HG03432 (cell line): Measurements from ENCODE around the gene JPT1.
A peak's percentile ranks its signal among the peaks of the same experiment; 100 is the strongest.
"Not testable (repeated sequence)": the region's sequence is repeated elsewhere in the genome, so short reads cannot be mapped to it uniquely, and the experiment has no call there.

Experiments
- ATAC-seq: cut with Tn5 transposase; IDR thresholded peaks from one replicate; pipeline ENCODE4 v1.9.1; 2021; ENCODE audit warnings: mild to moderate bottlenecking, moderate library complexity; ENCODE audit not compliant: unreplicated experiment

JPT1 gene

DNA sequence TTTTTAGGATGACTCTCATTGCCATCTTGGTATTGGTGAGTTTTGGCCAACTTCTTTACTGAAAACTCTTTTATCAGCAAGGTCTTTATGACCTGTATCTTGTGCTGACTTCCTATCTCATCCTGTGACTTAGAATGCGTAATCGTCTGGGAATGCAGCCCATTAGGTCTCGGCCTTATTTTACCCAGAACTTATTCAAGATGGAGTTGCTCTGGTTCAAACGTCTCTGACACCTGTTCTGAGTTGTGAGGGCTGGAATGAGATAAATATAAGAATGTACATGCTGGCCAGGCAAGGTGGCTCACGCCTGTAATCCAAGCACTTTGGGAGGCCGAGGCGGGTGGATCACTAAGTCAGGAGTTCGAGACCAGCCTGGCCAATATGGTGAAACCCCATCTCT lies 4.2 kb upstream of the JPT1 start:
- ATAC-seq: not testable (repeated sequence)

DNA sequence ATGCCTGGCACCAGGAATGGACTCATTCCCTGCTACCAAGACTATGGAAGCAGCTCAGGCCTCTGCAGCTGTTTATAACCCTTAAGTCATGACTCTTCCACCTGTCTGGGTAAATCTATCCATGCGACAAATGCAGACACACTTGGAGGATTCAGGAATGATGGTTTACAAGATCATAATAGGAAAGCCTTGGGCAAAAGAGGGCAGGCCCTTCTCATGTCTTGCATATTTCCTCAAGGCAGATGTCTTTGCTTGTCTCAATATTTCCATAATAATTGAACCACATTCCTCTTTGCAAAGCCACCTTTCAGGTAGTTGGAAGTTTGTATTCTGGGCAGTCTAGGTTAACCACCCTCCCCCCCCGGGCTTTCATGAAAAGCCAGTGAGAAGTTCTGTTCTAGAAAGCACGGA lies 884 bp upstream of the JPT1 start:
- no peak for ATAC-seq

DNA sequence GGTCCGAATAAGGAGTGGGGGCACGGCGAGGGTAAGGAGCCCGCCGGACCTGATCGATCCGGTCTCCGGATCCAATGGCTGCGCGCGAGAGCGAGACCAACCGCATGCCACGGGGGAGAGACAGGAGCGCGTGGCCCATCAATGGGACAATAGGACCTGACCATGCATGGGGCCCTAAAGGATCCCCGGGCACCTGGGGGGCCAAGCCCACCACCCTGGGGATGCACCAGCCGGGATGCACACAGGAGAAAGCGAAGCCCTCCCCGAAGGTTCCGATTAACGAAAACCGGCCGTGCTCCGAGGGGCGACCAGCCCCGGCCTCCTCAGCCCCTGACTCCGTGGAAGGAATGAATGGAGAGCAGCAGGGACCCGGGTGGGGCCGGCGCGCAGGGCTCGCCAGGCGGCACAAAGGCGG lies 525 bp downstream of the JPT1 start:
- peak; percentile 33 for ATAC-seq

DNA sequence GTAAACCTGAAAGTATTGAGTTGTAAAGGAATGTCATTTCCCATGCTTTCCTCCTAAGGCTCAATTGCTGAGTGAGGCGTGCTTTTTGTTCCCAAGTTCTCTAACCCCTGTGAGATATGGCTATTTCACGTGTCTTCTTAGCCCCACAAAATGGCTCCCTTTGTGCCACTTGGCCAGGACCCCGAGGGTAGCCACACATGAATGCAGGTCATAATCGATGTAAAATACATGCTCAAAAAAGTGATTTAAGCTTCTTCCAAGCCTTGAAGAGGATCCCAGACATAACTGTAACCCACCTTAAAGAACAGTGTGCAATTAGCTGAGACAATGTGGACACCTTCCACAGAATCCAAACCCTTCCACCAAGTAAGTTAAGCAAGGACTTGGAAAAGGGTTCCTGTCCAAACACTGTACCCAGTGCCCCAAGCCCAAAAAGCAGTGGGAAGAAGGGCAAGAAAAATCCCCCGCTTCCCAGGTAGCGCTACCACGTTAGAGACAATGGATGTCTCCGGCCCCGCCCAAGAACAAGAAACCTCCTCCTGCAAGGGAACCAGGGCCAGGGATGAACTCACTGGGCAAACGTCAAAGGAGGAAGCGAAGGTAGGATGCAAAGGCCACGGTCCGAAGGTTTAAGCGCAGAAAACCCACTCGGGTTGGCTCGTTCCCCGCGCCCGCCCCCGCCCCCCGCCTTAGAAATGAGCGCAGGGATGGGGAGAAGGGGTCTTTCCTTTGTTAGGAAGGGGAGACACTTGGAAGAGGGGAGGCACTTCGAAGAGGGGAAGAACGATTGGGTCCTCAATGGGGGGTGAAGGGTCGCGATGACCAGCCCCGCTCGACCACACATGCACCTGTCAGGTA lies 1.2 kb downstream of the JPT1 start:
- no peak for ATAC-seq

DNA sequence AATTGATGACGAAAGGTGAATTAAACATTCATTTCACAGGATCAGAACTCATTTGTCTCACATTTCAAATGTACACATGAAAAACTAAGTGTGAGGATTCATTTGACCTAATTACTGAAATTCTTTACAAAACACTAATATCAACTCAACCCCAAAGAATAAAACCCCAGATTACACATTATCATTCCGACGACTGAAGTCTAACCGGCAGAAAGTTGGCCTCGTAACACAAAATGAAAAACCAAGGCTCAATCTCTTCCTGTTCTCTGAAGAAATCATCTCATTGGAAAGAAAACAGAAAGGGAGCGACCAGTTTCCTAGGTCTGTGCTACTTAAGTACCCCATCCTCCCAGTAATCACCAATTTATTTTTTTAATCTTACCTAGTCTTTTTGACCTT lies 1.8 kb downstream of the JPT1 start:
- ATAC-seq: no peak

DNA sequence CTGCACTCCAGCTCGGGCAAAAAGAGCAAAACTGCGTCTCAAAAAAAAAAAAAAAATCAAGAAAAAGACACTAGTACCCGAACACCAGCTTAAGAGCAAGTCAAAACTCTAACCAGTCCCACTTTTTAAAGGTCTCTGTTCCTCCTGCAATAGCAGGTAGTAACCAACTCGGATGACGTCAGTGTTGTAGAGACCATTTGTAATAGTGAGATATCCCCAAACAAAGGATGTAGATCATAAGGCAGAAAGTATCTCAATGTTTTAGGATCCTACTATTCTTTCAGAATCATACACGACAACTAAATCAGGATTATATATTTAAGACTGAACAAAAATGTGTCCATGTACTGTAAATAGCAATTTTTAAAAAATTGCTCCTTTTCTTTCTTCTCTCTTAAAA lies 2.4 kb downstream of the JPT1 start:
- no peak for ATAC-seq

DNA sequence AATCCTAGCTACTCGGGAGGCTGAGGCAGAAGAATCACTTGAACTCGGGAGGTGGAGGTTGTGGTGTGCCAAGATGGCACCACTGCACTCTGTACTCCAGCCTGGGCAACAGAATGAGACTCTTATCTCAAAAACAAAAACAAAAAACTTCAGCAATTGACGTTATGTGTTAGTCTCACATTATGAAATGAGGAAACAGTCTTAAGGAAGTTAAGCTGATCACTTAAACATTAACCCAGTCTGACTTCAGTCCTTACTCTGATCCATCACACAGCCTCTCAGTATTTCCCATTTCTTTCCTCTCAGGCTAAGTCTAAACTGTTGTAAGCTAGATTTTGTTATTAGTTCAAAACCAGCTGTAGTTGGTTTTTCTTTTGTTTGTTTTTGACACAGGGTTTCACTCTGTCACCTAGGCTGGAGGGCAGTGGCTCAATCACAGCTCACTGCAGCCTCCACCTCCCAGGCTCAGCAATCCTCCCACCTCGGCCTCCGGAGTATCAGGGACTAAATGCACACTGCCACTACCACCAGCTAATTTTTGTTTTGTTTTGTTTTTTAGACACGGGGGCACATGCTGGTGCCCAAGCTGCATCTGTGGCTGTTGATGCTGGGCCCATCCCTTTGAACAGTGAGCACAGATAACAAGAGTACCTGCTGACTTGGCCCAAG lies 6.3 kb downstream of the JPT1 start:
- ATAC-seq: no peak

DNA sequence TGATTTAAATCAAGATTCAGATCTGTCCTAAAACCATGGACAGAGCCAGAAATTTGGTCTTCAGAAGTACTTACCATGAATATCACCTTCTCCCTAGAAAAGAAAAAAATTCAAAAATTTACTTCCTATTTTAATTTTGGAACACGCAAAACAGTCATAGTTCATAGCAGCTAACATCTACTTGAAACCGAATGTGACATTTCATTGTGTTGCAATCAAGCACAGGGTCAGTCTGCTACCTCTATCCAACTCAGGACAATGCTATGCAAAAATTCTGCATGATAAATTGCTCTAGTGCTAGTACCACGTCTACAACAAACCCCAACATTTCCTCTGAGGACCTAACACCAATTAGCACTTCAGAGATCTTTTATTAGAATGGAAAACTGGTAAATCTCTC lies 7.7 kb downstream of the JPT1 start:
- no peak for ATAC-seq

DNA sequence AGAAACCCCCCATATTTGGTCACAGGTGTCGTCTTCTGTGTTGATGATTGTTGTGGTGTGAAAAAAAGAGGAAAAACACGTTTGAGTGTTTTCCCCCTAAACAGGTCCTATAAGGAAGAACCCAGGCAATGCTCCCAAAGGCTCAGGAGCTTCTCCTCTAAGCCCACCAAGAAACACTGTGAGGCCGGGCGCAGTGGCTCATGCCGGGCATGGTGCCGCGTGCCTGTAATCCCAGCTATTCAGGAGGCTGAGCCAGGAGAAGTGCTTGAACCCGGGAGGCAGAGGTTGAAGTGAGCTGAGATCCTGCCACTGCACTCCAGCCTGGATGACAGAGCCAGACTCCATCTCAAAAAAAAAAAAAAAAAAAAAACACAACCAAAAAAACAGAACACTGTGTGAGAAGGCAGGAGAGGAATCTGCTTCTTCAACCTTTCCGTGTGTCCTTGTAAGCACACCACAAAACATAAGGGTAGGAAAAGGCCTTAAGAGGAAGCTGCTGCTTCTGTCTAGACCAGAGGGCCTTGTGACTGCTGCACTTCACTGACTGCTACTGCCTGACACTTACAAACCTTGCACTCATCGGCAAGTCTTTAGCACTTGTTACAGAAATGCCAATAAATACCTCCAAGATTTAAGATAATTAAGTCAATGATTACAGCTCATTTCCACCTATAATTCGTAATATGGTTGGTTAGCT lies 9.3 kb downstream of the JPT1 start:
- ATAC-seq: no peak

DNA sequence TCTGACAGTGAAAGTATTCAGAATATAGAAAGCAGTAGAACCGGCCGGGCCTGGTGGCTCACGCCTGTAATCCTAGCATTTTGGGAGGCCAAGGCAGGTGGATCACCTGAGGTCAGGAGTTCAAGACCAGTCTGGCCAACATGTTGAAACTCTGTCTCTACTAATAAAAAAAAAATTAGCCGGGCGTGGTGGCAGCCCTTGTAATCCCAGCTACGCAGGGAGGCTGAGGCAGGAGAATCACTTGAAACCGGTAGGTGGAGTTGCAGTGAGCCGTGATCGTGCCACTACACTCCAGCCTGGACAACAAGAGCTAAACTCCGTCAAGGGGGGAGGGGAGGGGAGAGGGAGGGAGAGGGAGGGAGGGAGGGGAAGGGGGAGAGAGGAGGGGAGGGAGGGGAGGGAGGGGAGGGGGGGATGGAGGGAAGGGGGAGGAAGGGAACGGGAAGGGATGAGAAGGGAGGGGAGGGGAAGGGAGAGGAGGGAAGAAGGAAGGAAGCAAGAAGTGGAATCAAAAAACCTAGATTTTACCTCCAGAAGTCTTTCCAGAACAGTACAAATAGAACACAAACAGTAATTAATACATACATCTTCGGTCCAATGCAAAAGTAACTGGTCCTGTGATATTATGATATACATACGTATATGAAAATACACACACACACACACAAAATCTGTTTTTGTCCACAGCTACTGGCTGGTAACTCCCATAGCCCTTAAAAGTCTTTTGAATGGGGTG lies 11.9 kb downstream of the JPT1 start:
- no peak for ATAC-seq

DNA sequence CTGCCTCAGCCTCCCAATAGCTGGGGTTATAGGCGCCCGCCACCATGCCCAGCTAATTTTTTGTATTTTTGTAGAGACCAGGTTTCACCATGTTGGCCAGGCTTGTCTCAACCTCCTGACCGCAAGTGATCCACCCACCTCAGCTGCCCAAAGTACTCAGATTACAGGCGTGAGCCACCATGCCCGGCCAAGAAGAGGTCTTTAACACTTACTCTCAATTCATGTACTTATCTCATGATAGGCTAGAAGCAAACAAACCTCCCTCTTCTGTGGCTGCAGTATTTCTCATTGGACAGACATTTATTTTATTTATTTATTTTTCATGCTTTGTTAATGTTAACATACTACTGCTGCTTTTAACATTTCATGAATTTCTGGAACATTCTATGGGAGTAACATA lies 15.8 kb downstream of the JPT1 start:
- no peak for ATAC-seq

DNA sequence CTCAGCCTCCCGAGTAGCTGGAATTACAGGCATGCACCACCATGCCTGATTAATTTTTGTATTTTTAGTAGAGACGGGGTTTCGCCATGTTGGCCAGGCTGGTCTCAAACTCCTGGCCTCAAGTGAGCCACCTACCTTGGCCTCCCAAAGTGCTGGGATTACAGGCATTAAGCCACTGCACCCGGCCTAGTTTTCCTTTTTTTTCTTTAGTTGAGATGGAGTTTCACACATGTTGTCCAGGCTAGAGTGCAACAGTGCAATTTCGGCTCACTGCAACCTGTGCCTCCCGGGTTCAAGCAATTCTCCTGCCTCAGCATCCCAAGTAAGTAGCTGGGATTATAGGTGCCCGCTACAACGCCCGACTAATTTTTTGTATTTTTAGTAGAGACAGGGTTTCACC lies 16.6 kb downstream of the JPT1 start:
- ATAC-seq: not testable (repeated sequence)

DNA sequence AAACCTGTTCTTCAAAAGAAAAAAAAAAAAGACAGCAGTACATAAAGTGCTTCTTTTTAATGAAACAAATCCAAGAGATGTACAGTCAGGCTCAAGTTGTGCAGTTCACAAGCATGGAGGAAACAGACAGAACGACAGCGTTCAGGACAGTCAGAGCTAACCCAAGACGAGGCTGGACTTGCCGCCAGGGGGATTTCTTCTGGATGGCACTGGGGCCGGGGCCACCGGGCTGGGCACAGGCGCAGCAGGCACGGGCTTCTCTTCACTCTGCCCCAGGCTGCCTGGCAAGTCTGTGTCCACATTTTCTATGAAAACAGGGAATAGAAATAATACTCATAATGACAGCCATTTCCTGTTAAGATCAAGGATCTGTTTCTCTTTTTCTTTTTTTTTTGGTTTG lies 18.4 kb downstream of the JPT1 start:
- no peak for ATAC-seq

DNA sequence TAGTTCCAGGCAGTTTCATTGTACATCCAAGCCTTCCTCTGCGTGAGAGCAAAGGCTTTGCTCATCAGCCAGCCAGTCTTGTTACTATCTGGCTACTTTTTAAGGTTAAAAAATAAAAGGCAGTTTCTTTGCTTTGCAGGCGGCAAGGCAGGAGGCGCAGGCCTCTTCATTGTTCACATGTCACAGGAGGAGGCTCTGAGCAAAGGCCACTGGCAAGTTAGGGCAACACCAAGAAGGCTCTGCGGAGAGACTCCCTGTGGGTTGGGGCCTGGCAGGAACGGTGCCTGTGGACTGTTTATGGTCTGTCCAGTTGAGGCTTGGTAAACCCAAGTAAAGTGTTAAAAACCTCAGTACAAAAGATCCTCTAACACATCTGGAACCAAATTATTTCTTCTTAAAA lies 18.9 kb downstream of the JPT1 start:
- no peak for ATAC-seq

DNA sequence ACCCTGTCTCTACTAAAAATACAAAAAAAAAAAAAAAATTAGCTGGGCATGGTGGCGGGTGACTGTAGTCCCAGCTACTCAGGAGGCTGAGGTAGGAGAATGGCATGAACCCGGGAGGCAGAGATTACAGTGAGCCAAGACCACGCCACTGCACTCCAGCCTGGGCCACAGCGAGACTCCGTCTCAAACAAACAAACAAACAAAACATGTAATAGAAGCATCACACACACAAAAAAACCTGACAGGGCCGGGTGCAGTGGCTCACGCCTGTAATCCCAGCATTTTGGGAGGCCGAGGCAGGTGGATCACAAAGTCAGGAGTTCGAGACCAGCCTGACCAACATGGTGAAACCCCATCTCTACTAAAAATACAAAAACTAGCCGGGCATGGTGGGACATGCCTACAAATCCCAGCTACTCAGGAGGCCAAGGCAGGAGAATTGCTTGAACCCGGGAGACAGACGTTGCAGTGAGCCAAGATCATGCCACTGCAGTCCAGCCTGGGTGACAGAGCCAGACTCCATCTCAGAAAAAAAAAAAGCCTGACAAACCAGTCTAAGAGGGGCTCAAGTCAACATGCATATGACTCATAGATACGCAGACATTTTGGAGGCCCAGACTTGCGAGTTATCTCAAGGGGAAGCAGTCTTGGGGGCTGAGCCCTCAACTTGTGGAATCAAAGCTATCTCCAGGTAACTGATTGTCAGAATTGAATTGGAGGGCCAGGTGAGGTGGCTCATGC lies 20.5 kb downstream of the JPT1 start:
- ATAC-seq: not testable (repeated sequence)

DNA sequence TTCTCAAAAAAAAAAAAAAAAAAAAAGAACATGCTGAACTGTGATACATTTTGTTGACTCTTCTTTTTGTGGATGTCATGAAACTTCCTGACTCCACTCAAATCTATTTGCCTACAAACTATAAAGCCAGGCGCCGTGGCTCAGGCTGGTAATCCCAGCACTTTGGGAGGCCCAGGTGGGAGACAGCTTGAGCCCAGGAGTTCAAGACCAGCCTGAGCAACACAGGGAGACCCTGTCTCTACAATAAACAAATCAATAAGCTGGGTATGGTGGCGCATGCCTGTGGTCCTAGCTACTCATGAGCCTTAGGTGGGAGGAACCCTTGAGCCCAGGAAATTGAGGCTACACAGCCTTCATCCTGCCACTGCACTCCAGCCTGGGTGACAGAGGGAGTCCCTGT lies 21.3 kb downstream of the JPT1 start:
- ATAC-seq: no peak

DNA sequence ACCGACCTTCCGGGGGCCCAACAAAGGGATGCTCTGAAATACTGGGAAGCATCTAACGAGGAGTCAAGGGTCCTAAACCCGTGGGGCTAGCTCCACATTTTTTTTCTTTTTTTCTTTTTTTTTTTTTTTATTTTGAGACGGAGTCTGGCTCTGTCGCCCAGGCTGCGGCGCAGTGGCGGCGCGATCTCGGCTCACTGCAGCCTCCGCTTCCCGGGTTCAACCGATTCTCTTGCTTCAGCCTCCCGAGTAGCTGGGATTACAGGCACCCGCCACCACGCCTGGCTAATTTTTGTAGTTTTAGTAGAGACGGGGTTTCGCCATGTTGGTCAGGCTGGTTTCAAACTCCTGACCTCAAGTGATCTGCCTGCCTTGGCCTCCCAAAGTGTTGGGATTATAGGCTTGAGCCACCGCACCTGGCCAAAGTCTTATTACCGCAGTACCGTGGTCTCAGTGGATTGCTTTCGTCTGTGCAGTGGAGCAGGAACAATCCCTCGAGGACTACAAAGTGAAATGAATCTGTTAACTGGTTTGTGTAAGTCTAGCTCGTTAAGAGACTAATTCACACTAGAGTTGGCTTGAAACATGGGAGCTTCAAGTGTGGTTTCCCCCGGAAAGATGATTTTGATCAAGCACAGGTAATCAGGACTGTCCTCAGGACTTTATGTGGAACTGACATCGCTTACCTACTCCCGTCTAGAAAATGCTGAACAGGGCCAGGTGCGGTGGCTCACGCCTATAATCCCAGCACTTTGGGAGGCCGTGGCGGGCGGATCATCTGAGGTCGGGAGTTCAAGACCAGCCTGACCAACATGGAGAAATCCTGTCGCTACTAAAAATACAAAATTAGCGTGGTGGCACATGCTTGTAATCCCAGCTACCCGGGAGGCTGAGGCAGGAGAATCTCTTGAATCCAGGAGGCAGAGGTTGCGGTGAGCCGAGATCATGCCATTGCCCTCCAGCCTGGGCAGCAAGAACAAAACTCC lies 22.0 kb downstream of the JPT1 start:
- ATAC-seq: not testable (repeated sequence)

DNA sequence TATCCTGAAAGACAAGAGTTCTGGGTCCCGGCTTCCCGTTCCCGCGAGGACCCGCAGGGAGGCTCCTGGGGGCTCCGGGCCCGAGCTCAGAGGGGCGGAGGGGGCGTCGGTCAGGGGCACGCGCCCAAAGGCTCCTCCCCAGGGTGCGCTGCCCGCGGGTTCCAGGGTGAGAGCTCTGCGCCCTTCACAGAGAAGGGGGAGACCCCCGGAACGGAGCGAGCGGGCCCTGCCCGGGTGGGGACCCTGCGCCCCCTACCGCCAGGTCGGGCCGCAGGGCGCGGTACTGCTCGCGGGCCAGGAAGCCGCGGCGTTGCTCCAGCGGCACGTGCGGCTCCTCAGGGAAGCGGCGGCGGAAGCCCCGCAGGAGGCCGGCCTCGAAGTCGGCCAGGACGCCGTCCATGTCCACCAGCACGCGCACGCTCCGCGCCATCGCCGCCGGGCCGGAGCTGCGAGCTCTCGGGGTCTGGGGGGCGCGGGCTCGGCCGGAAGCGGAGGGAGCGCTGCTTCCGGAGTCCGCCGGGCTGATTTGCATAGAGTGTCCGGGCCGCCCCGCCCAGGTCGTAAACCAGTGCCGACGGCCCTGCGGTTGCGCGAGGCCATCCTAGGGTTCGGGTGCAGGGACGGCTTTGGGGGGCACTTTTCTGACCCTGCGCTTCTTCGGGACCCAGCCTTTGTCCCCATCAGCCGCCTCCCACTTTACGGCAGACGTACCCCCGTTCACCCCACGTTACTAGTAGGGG lies 22.9 kb downstream of the JPT1 start, which contains the start of gene NT5C:
Gene NT5C, minus strand, starts transcription at position 465 of the 740 bp plus-strand sequence. Its CDS starts 35 bp downstream, at position 430.
- peak; percentile 83 for ATAC-seq
